GM21529 (cell line): ENCODE measurements around the gene JAG2.

Experiments
- ATAC-seq: cut with Tn5 transposase; IDR thresholded peaks from one replicate; pipeline ENCODE4 v1.9.1; 2021; ENCODE audit not compliant: unreplicated experiment

The JAG2 gene

GRCh38 chr14:105204206-105204930 is 35.8 kb upstream of the JAG2 start:
- ATAC-seq, result no peak

GRCh38 chr14:105203701-105204100 is 35.1 kb upstream of the JAG2 start:
- ATAC-seq, result no peak

- no peak for ATAC-seq
These were observed 34.5 kb upstream of the JAG2 start for GRCh38 chr14:105203057-105203531.

GRCh38 chr14:105201925-105202513 is 33.4 kb upstream of the JAG2 start:
- ATAC-seq, result no peak

GRCh38 chr14:105201156-105201924 is 32.8 kb upstream of the JAG2 start:
- ATAC-seq, result no peak

GRCh38 chr14:105200641-105201040 is 32.1 kb upstream of the JAG2 start:
- no peak for ATAC-seq

GRCh38 chr14:105200074-105200473 is 31.5 kb upstream of the JAG2 start:
- no peak for ATAC-seq

GRCh38 chr14:105199093-105199492 is 30.5 kb upstream of the JAG2 start:
- ATAC-seq, result no peak

- no peak for ATAC-seq
These were observed 30.0 kb upstream of the JAG2 start for GRCh38 chr14:105198588-105198987.

- ATAC-seq, result no peak
These were observed 28.6 kb upstream of the JAG2 start for GRCh38 chr14:105197211-105197641.

GRCh38 chr14:105196265-105196960 is 27.8 kb upstream of the JAG2 start:
- no peak for ATAC-seq

GRCh38 chr14:105195522-105196264 is 27.1 kb upstream of the JAG2 start:
- no peak for ATAC-seq

GRCh38 chr14:105195051-105195450 is 26.5 kb upstream of the JAG2 start:
- ATAC-seq, result no peak

- ATAC-seq, result no peak
These were observed 25.6 kb upstream of the JAG2 start for GRCh38 chr14:105193916-105194782.

- no peak for ATAC-seq
These were observed 24.5 kb upstream of the JAG2 start for GRCh38 chr14:105192866-105193731.

GRCh38 chr14:105187935-105188524 is 19.5 kb upstream of the JAG2 start:
- no peak for ATAC-seq

GRCh38 chr14:105187116-105187515 is 18.5 kb upstream of the JAG2 start:
- ATAC-seq, result no peak

GRCh38 chr14:105185973-105186372 is 17.4 kb upstream of the JAG2 start:
- ATAC-seq, result no peak
